B cell (primary cell): ENCODE data around the gene MNX1. TPM values are rescaled to one million over a fixed set of nuclear protein-coding genes. Genes with fewer than 3 reads are reported as not detected.

ENCODE experiments used
- ATAC-seq: fragments of 200-7000 bp; cut with Tn5 transposase; one replicate; pipeline ENCODE4 v1.10.0; 2021; ENCODE audit warnings: low read depth, mild to moderate bottlenecking, moderate number of reproducible peaks, moderate library complexity
- CTCF ChIA-PET: fragments of 350-600 bp; sonication (Branson Sonifier 250); formaldehyde crosslinking; loops from one replicate; lab custom pipeline; 2021; ENCODE audit warnings: antibody characterized with exemption, inconsistent platforms; lab: Charles Lee
- POLR2A ChIA-PET: fragments of 350-600 bp; sonication (Branson Sonifier 250); formaldehyde crosslinking; loops from one replicate; lab custom pipeline; 2021; ENCODE audit warnings: antibody characterized with exemption; lab: Charles Lee
- DNase-seq: peaks from one replicate; pipeline ENCODE4 v3.0.0; 2013
- H2AFZ ChIP-seq: 2 replicates; pipeline ENCODE4 v1.6.1; 2012; ENCODE audit warnings: mild to moderate bottlenecking, low read depth, low read length; ENCODE audit not compliant: insufficient read depth, poor library complexity, severe bottlenecking
- H3K27ac ChIP-seq, 2 donors: 1 replicate in 1 of 2; 2 replicates in 1 of 2; pipeline ENCODE4 v1.5.1; 2012 to 2013; ENCODE audit warnings: low read length in 2 of 2, mild to moderate bottlenecking in 2 of 2, moderate library complexity in 1 of 2
- H3K27me3 ChIP-seq, 4 experiments: fragments of 200-600 bp in 1 of 4; sonication (generic) in 1 of 4; replicated peaks in 1 of 4; 1 replicate in 2 of 4; 2 replicates in 2 of 4; pipeline versions ENCODE4 v1.6.1 to v1.7.0; 2013 to 2016; ENCODE audit warnings: low read length in 3 of 4, mild to moderate bottlenecking in 2 of 4, mixed read lengths in 1 of 4, moderate library complexity in 1 of 4; ENCODE audit not compliant: insufficient read depth in 4 of 4, control insufficient read depth in 3 of 4; ENCODE audit errors: control extremely low read depth in 1 of 4
- H3K36me3 ChIP-seq, 2 experiments: replicated peaks in 1 of 2; 1 replicate in 1 of 2; 2 replicates in 1 of 2; pipeline versions ENCODE4 v1.6.1 to v1.7.1; 2013; ENCODE audit warnings: low read length in 1 of 2; ENCODE audit not compliant: insufficient read depth in 2 of 2, control insufficient read depth in 1 of 2; ENCODE audit errors: control extremely low read depth in 1 of 2, extremely low read depth in 1 of 2
- H3K4me1 ChIP-seq, 2 donors: fragments of 200-600 bp in 1 of 2; sonication (generic) in 1 of 2; 1 replicate in 1 of 2; 2 replicates in 1 of 2; pipeline versions ENCODE4 v1.5.1 to v1.6.1; 2013 to 2017; ENCODE audit warnings: low read length in 2 of 2; ENCODE audit not compliant: control insufficient read depth in 2 of 2, insufficient read depth in 2 of 2
- H3K4me2 ChIP-seq: replicated peaks from 2 replicates; pipeline ENCODE3; 2012; ENCODE audit warnings: mild to moderate bottlenecking, low read depth, low read length; ENCODE audit not compliant: poor library complexity, severe bottlenecking
- H3K4me3 ChIP-seq, 5 experiments: fragments of 200-600 bp in 1 of 5; sonication (generic) in 1 of 5; 1 replicate in 3 of 5; 2 replicates in 2 of 5; pipeline versions ENCODE4 v1.5.1 to v1.7.0; 2011 to 2016; ENCODE audit warnings: low read length in 4 of 5, mild to moderate bottlenecking in 4 of 5, low read depth in 2 of 5, control low read depth in 1 of 5, moderate library complexity in 1 of 5; ENCODE audit not compliant: insufficient read depth in 1 of 5; ENCODE audit errors: control extremely low read depth in 1 of 5, extremely low read depth in 1 of 5
- H3K79me2 ChIP-seq: fragments of 200-600 bp; sonication (generic); one replicate; pipeline ENCODE4 v1.6.0; 2016; ENCODE audit warnings: low read length; ENCODE audit not compliant: control insufficient read depth, insufficient read depth
- H3K9ac ChIP-seq: fragments of 200-600 bp; sonication (generic); 2 replicates; pipeline ENCODE4 v1.6.1; 2017; ENCODE audit warnings: mild to moderate bottlenecking, low read length, moderate library complexity
- H3K9me3 ChIP-seq, 3 donors: one replicate each; pipeline versions ENCODE4 v1.6.1 to v1.7.1; 2013; ENCODE audit warnings: low read length in 2 of 3; ENCODE audit not compliant: control insufficient read depth in 2 of 3, insufficient read depth in 1 of 3; ENCODE audit errors: control extremely low read depth in 1 of 3
- H4K20me1 ChIP-seq: 2 replicates; pipeline ENCODE4 v1.6.0; 2012; ENCODE audit warnings: mild to moderate bottlenecking, low read length; ENCODE audit not compliant: insufficient read depth, control insufficient read depth, poor library complexity, severe bottlenecking
- H3K27ac Mint-ChIP-seq: one replicate; pipeline ENCODE4 v1.8.0; 2021; ENCODE audit warnings: mixed read lengths
- H3K27me3 Mint-ChIP-seq: one replicate; pipeline ENCODE4 v1.8.0; 2021; ENCODE audit warnings: mixed read lengths
- H3K4me1 Mint-ChIP-seq: one replicate; pipeline ENCODE4 v1.8.0; 2021; ENCODE audit warnings: mixed read lengths
- H3K4me3 Mint-ChIP-seq: one replicate; pipeline ENCODE4 v1.8.0; 2021; ENCODE audit warnings: mixed read lengths
- H3K9me3 Mint-ChIP-seq: one replicate; pipeline ENCODE4 v1.8.0; 2022; ENCODE audit warnings: mixed read lengths; ENCODE audit not compliant: insufficient read depth
- EZH2 ChIP-seq: IDR thresholded peaks from 2 replicates; pipeline ENCODE4 v1.6.1; 2012; ENCODE audit warnings: borderline replicate concordance, low read depth, mild to moderate bottlenecking, moderate library complexity, low read length; ENCODE audit not compliant: insufficient read depth, poor library complexity, severe bottlenecking
- WGBS: methylation state at CpG from one replicate; pipeline ENCODE4 v1.1.5; 2013; ENCODE audit warnings: missing lambda C conversion rate; ENCODE audit not compliant: insufficient coverage; 5-methylcytosine and 5-hydroxymethylcytosine counted together
- intact Hi-C: fragments of 100-400 bp; cut with micrococcal nuclease; formaldehyde crosslinking; loops from one replicate; pipeline ENCODE4 v1.10.0; 2022
- polyA plus RNA-seq: library from polyadenylated mRNA; depleted of rRNA; stranded (reverse); fragments of >200 nt; gene quantifications from 2 replicates; pipeline ENCODE4 v1.2.3, GENCODE V29; 2012
- total RNA-seq, 2 donors: library from RNA; stranded (reverse); fragments of 120-200 nt in 1 of 2; gene quantifications; 1 replicate in 1 of 2; 2 replicates in 1 of 2; pipeline versions ENCODE4 v1.2.3 to v1.2.4, GENCODE V29; 2013 to 2022
- TF ChIP-seq, protein P1 (sequence below): fragments of 200-600 bp; IDR thresholded peaks from one replicate; pipeline ENCODE4 v1.8.0; 2022; ENCODE audit warnings: antibody characterized with exemption, mild to moderate bottlenecking

MNX1 gene
- total and polyA plus RNA-seq, 2 donors (not counting 1 experiment from before 2014, with no cell fraction given), result not detected

- TF ChIP-seq EZH2, result no peak
- TF ChIP-seq, protein P1, sequence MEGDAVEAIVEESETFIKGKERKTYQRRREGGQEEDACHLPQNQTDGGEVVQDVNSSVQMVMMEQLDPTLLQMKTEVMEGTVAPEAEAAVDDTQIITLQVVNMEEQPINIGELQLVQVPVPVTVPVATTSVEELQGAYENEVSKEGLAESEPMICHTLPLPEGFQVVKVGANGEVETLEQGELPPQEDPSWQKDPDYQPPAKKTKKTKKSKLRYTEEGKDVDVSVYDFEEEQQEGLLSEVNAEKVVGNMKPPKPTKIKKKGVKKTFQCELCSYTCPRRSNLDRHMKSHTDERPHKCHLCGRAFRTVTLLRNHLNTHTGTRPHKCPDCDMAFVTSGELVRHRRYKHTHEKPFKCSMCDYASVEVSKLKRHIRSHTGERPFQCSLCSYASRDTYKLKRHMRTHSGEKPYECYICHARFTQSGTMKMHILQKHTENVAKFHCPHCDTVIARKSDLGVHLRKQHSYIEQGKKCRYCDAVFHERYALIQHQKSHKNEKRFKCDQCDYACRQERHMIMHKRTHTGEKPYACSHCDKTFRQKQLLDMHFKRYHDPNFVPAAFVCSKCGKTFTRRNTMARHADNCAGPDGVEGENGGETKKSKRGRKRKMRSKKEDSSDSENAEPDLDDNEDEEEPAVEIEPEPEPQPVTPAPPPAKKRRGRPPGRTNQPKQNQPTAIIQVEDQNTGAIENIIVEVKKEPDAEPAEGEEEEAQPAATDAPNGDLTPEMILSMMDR, result no peak
- H3K27me3 Mint-ChIP-seq, result no peaks in the 10 kb centered on the region
- H3K9me3 Mint-ChIP-seq, result no peaks in the 10 kb centered on the region
- H3K4me3 Mint-ChIP-seq, result no peak overlapping the region
- intact Hi-C loops, result no loop called here
- DNase-seq, result no peak
- Histone ChIP-seq H3K9me3 (no peaks in the 10 kb centered on the region), H4K20me1 (peaks cover 18% of the 10 kb centered on the region), H2AFZ (no peak overlapping the region), H3K36me3 (peaks cover 2 to 86% of the 10 kb centered on the region in 2 experiments), H3K79me2 (peaks cover 10% of the 10 kb centered on the region), H3K4me1 (no peaks in the 10 kb centered on the region), H3K9ac (no peak overlapping the region), H3K27me3 (no peaks in the 10 kb centered on the region), H3K27ac (no peak overlapping the region), H3K4me2 (no peak overlapping the region), H3K4me3 (no peak overlapping the region)
- no peak overlapping the region for H3K27ac Mint-ChIP-seq
- WGBS, result 90% methylated on average over 12 of the region's 12 CpGs
- CTCF ChIA-PET, result no interaction called here
- H3K4me1 Mint-ChIP-seq, result no peaks in the 10 kb centered on the region
- POLR2A ChIA-PET, result interaction anchor here (0.7 kb wide), 1 partner anchor 320 kb away, joined by 3 read pairs; no protein-coding TSS in a partner anchor
- ATAC-seq, result no peak
Measured at GRCh38 chr7:156963472-156963871, 47.0 kb downstream of the MNX1 start.

DNA sequence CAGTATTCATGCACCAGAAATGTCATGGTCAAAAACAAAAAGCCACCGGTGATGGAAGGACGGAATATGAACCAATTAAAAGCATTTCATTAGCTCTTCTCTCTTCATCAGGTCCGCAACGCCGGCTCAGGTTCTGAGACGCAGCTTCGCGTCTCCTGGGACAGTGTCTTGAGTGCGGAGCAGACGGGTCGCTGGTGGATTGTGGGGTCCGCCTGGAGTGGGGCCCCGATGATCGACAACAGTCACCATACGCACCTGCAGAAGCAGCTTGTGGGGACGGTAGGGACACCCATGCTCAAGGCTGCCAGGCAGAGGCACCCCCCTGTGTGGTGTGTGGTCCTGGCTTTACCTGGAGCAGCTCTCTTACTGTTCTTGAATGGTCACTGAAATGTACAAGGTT is 47.6 kb downstream of the MNX1 start:
- no peak overlapping the region for H3K4me3 ChIP-seq
- H3K27ac Mint-ChIP-seq, result no peak overlapping the region
- H3K9ac ChIP-seq, result no peak overlapping the region
- 96% methylated on average over 12 of the region's 16 CpGs for WGBS
- DNase-seq (no peak), ATAC-seq (no peak)
- H3K9me3 ChIP-seq, result no peaks in the 10 kb centered on the region
- ChIA-PET POLR2A (no interaction called here), CTCF (no interaction called here)
- H3K27ac ChIP-seq, result no peak overlapping the region
- peaks cover 18% of the 10 kb centered on the region for H4K20me1 ChIP-seq
- TF ChIP-seq, protein P1, result no peak
- no peak for TF ChIP-seq EZH2
- no peaks in the 10 kb centered on the region for H3K4me1 ChIP-seq
- no peak overlapping the region for H2AFZ ChIP-seq
- no peaks in the 10 kb centered on the region for H3K27me3 Mint-ChIP-seq
- no peaks in the 10 kb centered on the region for H3K27me3 ChIP-seq
- H3K4me1 Mint-ChIP-seq, result no peaks in the 10 kb centered on the region
- H3K9me3 Mint-ChIP-seq, result no peaks in the 10 kb centered on the region
- H3K36me3 ChIP-seq, result peaks cover 4 to 87% of the 10 kb centered on the region in 2 experiments
- H3K4me2 ChIP-seq, result no peak overlapping the region
- H3K79me2 ChIP-seq, result peaks cover 13% of the 10 kb centered on the region
- no peak overlapping the region for H3K4me3 Mint-ChIP-seq
- intact Hi-C loops, result no loop called here
